Stimulated activated CD8-positive, alpha-beta memory T cell treated with anti-CD3 and anti-CD28 coated beads, Interleukin-7, amount 100 ng/mL, for 4 hours (primary cell): ENCODE results near the gene PLEKHG4B.
"Not testable (repeated sequence)": the region's sequence is repeated elsewhere in the genome, so short reads cannot be mapped to it uniquely, and the experiment has no call there.

Source experiments
- DNase-seq, 2 donors: peaks; one replicate each; pipeline ENCODE4 v3.0.0-alpha.2; 2020; ENCODE audit warnings: low read depth in 2 of 2

PLEKHG4B gene

DNA sequence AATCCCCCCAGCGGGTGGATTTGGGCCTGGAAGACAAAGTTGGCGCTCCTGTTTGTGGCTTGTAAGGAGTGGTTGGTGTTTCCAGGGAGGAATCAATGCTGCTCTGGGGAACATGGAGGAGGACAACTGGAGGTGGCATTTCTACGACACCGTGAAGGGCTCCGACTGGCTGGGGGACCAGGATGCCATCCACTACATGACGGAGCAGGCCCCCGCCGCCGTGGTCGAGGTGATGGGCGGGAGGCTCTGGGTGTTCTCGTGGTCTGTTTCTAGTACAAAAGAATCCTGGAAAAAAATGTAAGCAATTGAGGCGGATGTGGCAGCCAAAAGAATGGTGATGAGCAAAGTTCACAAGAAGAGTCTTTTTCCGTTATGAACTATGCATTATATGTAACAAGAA is 133.4 kb downstream of the PLEKHG4B start:
- no peak for DNase-seq

DNA sequence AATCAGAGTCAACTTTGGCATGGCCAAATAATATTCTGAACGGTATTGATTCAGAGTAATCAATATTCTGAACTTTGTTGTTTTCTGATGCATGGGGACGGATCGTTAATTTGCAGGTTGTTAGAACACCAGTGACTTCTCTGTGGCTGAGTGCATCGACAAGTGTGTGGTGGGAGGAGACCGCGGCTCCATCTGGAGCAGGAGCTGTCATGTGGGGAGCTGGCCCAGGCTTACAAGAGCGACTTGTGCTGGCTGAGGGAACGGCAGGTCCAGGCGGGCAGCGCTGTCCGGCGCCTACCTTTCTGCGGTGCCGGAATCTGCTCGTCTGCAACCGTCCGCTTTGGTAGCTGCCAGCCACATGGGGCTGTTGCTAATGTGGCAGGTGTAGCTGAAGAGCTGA is 135.4 kb downstream of the PLEKHG4B start:
- not testable (repeated sequence) for DNase-seq

DNA sequence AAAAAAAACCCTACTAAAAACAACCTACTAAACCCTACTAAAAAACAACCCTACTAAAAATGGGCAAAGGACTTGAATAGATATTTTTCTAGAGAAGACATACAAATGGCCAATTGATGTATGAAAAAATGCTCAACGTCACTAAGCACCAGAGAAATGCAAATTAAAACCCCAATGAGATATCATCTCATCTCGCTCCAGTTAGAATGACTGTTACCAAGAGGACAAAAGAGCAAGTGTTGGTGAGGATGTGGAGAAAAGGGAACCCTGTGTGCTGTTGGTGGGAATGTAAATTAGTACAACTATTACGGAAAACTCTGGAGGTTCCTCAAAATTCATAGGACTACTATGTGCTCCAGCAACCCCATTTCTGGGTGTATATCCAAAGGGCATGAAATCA is 136.9 kb downstream of the PLEKHG4B start:
- no peak for DNase-seq

DNA sequence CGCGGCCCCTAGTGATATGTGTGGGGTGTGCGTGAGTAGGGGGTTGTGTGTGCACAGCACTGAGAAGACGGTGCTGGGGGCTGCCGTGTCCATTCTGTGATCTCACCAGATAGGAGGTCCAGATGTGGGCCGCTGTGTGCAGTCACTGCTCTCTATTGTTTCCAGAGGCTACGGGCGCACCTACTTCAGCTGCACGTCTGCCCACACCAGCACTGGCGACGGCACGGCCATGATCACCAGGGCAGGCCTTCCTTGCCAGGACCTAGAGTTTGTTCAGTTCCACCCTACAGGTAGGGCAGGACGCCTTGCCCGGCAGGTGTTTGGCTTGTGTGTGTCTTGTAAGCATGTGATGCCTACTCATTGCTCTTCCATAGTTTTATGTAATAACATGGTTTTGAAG is 138.7 kb downstream of the PLEKHG4B start:
- no peak for DNase-seq

DNA sequence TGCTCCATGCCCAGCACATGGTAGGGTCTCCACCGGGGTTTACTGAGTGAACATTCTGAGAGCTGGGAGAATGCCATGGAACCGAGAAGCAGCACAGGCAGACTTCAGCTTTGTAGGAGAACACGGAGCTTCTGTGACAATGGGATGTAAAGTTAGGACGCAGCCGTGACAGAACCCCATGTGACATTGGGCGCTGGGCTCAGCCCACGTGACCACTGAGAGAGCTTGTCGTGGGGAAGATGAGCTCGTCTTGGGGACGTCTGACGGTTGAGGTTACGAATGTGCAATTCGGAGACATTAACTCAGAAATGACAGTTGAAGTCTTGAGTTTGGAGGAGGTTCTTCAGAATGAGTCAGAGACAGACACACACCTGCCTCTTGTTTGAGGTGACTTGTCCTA is 139.7 kb downstream of the PLEKHG4B start:
- DNase-seq, result no peak

DNA sequence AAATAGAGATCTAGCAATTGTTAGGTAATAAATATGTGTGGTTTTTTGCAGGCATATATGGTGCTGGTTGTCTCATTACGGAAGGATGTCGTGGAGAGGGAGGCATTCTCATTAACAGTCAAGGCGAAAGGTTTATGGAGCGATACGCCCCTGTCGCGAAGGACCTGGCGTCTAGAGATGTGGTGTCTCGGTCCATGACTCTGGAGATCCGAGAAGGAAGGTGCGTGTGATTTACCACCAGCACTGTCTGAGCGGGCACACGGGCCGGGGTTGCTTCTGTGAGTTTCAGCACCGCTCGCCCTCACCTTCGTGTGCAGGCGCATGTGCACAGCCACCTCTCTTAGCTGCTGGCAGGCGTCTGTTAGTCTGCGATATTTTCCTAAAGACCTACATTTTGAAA is 141.5 kb downstream of the PLEKHG4B start:
- not testable (repeated sequence) for DNase-seq

DNA sequence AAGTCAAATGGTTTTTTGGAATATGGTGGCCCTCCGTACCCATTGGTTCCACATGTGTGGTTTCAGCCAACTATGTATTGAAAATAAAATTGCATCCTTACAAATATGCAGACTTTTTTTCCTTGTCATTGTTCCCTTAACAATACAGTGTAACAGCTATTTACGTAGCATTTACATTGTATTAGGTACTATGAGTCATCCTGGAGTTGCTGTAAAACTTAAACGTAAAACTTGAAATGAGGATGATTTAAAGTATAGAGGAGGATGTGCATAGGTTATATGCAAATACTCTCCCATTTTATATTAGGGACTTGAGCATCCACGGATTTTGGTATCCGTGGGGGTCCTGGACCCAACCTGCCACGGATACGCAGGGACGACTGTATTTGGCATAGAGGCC is 142.5 kb downstream of the PLEKHG4B start:
- DNase-seq, result no peak

DNA sequence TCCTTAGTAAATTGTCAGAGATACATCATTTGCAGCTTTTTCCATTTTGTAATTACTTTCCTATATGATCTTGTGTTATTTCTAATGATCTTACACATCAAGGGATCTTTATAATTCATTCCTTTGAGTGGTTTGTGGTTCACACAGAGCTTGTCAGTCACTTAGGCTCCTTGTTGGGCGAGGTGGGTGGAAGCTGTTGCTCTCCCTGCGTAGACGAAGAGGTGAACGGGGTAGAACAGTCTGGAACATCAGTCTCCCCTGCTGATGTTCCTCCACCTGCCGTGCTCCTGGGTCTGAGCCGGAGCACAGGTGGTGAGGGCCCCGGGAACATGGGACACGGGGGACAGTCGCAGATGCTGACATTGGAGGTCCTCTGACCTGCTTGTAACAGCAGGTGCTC is 143.6 kb downstream of the PLEKHG4B start:
- DNase-seq, result not testable (repeated sequence)

DNA sequence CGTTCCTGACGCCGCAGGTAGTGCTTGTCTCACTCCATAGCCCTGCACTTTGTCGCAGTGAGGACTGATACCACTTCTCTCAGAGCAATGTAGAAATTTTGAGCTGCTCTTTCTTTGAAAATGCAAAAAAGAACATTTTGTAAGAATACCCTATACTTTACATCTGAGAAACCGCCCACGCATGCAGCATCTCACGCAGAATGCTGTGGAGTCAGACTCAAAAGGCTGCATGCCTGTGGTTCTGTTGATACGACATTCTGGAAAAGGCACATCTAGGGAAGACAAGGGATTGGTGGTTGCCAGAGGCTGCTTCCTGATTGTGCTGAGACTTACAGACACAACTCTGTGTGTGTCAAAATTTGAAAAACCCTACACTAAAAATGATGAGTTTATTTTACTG is 146.0 kb downstream of the PLEKHG4B start:
- not testable (repeated sequence) for DNase-seq
